ENCODE data around the gene ARRDC2. TPM values are rescaled to one million over a fixed set of nuclear protein-coding genes. Genes with fewer than 3 reads are reported as not detected.
"Not testable (repeated sequence)": the region's sequence is repeated elsewhere in the genome, so short reads cannot be mapped to it uniquely, and the experiment has no call there.

ARRDC2 gene
- 43.1 and 46.7 TPM in 2 replicates for total RNA-seq

GRCh38 chr19:18007917-18008673, at the start of gene ARRDC2:
Gene ARRDC2, plus strand, starts transcription at chr19:18008170. Its CDS starts 141 bp downstream, at chr19:18008311.
- intact Hi-C loops (cut with micrococcal nuclease) = loop anchor here (1.0 to 10.0 kb wide), 6 partner anchors 37 to 247 kb away; partner anchors contain the start of genes MPV17L2 and PIK3R2

DNA sequence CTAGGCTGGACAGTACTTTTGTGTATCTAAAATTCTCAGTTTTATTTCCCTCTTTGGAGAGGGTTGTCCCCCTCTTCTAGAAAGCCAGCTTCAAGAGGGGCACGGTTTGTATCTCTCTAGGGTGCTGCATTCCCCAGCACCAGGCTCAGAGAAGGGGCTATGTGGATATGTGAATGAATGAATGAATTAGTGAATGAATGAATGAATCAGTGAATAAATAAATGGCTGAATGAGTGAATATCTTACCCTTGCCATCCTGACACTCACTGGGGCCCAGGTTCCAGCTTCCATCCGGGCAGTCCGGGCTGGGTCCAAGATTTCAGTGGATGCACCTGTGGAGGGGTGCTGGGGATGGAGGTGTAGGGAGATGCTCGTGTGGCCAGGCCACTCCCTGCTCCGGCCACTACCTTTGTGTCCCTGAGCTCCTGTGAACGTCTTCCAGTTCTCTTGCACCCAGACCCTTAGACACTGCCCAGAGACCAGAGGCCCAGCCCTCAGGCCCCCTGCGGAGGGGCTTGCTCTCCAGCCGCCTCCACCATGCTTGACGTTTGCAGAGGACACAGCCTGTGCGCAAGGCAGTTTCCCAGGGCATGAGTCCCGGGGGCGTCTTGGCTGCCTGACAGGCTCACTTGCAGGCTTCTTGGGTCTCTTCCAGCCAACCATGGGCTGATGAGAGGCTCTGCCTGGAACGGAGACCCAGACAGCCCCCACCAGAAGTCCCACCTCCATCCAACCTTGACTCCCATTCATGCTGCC, 43.9 kb upstream of the ARRDC2 start:
- intact Hi-C loops (cut with micrococcal nuclease) = no loop called here

GRCh38 chr19:17965370-17966128, 42.4 kb upstream of the ARRDC2 start:
- intact Hi-C loops (cut with micrococcal nuclease) = no loop called here

DNA sequence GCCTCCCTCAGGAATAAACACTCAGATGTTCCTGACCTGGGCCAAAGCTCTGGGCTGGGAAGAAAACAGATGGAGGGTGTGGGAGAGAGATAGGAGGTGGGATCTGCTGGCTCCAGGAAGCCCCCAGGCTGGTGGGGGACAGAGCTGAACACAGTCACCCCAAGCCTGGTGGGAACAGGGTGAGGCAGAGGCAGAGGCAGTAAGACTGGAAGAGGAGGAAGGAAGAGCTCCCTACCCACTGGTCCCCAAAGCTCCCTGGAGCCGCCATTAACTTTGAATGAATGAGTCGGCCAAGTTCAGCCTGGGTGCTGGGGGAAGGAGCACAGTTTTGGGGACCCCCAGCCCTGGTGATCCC, 41.9 kb upstream of the ARRDC2 start:
- intact Hi-C loops (cut with micrococcal nuclease) = no loop called here

DNA sequence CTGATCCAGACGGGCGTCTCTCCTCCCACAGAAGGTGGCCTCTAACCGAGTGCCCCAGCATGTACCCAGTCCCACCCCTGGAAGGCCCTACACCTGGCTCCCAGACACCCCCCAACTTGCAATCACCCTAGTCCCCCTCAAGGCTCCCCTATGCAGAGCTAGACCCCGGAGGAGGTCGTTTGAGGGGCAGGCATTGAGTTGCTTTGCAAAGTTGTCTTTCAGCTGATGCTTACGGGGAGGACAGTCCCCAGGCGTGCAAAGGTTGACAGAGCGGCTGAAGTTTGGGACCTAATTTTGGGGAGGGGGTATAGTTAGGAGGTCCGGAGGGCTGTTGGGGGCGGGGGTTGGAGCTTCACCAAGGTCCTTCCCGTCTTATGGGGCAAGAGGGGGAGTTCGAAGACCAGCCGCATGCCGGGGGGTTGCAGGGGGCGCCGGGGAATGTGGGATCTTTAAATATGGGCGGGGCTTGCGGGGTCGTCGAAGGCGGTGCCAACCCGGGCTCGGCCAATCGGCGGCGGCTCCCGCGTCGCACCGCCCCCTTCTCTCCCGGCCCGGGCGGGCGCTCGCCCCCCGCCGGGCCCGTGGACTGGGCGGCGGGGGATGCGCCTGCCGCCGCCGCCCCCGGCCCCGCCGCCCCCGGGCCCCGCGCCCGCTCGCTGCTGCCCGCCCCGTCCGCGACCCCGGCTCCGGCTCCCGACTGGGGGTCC, 41.3 kb upstream of the ARRDC2 start, which contains the start of gene KCNN1:
Gene KCNN1, plus strand, starts transcription at position 558 of the 707 bp plus-strand sequence. CDS start 6,782 bp downstream, outside the sequence.
- intact Hi-C loops (cut with micrococcal nuclease) = no loop called here

DNA sequence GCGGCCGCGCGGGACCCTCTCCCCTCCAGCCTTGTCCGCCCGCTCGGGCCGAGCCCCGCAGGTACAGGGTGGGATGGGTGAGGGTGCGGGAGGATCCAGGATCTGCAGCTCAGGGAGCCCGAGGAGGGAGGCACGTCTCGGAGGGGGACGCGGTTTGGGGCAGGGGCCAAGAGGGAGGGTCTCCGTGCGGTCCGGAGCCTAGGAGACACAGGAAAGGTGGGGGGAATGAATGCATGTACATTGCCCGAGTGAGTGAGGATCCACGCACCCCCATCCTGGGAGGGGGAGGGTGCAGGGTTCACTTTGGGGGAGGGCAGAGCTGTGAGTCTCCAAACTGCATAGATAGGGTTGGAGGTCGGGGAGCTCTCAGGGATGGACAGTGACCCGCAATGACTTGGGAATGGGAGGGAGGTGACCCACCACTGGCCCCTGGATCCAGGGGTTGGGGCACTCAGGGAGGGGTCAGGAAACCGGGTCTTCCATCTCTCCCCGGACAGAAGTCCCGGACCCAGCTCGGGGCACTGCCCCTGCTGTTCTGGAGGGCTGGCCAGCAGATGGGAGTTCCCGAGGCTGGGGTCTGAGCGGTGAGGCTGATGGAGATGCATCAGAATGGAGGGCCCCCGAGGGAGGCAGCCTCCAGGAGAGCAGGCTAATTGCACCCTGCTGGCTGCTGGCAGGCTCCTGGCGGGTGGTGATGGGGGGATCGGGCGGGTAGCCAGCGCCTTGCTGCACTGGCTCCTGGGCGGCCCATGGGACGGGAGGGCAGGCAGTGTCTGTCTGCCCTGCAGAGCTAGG, 40.5 kb upstream of the ARRDC2 start:
- intact Hi-C loops (cut with micrococcal nuclease) = no loop called here

DNA sequence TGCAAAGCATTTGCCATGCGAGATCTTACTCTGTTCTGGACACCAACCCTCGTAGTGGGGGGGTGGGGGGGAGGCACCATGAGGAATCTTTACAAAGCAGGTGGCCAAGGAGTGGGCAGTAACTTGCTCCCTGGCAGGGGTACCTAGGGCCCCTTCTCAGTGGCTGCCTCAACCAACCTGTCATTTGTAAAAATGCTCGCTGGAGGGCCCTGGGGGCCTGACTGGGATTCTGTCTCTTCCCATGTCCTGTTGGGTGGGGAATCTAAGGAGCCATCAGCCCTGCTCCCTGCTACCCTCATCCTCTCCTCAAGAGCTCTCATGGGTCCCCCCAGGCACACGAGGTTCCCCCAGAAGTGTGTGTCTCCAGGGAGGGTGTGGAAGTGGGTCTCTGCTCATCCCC, 39.6 kb upstream of the ARRDC2 start:
- intact Hi-C loops (cut with micrococcal nuclease) = no loop called here

- intact Hi-C loops (cut with micrococcal nuclease) = no loop called here
Observed at GRCh38 chr19:17969096-17969792, 38.7 kb upstream of the ARRDC2 start.

GRCh38 chr19:17972230-17972629, 35.7 kb upstream of the ARRDC2 start:
- intact Hi-C loops (cut with micrococcal nuclease) = no loop called here

GRCh38 chr19:17973759-17974158, 34.2 kb upstream of the ARRDC2 start:
- intact Hi-C loops (cut with micrococcal nuclease) = no loop called here

DNA sequence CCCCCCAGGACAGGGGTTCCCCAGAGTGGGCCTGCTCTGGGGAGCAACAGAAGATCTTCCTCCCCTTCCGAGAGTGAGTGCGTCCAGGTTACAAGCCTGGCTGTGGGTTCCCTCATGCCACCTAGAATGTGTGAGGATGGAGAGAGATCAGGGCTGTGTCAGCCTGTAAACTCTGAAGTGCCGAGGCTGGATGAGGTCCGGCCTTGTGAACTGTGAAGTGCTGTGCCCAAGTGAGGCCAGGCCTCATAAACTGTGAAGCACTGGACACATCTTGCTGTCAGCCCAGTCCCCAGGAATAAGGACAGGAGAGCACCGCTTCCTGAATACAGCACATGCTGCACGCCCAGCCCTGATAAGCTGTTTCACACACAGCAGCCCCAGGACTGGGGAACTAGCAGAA, 33.4 kb upstream of the ARRDC2 start:
- intact Hi-C loops (cut with micrococcal nuclease) = no loop called here

- intact Hi-C loops (cut with micrococcal nuclease) = no loop called here
Observed at GRCh38 chr19:17975032-17975431, 32.9 kb upstream of the ARRDC2 start.

DNA sequence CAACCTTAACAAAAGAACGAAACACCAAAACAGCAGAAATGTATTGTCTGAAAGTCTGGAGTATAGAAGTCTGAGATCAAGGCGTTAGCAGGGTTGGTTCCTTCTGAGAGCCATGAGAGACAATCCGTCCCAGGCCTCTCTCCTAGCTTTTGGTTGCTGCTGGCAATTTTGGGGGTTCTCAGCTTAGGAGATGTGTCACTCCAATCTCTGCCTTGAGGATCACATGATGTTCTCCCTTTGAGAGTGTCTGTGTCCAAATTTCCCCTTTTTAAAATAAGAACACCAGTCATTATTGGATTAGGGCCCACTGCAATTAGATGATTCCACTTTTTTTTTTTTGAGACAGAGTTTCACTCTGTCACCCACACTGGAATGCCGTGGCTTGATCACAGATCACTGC, 30.9 kb upstream of the ARRDC2 start:
- intact Hi-C loops (cut with micrococcal nuclease) = no loop called here

DNA sequence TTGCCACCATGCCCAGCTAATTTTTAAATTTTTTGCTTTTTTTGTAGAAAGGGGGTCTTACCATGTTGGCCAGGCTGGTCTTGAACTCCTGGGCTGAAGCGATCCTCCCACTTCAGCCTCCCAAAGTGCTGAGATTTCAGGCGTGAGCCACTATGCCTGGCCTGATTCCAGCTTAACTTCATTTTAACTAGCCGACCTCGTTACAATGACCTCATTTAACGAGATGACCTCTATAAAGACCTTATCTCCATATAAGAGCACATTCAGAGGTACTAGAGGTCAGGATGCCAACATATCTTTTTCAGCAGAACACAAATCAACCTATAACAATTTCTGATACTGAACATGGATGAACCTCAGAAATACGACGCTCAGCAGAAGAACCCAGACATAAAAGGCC, 30.5 kb upstream of the ARRDC2 start:
- intact Hi-C loops (cut with micrococcal nuclease) = no loop called here

- intact Hi-C loops (cut with micrococcal nuclease) = no loop called here
Observed at GRCh38 chr19:17981611-17982010, 26.4 kb upstream of the ARRDC2 start.

GRCh38 chr19:17982430-17982829, 25.5 kb upstream of the ARRDC2 start:
- intact Hi-C loops (cut with micrococcal nuclease) = no loop called here

GRCh38 chr19:17985037-17985818, 22.7 kb upstream of the ARRDC2 start:
- intact Hi-C loops (cut with micrococcal nuclease) = no loop called here

GRCh38 chr19:17986569-17986968, 21.4 kb upstream of the ARRDC2 start:
- intact Hi-C loops (cut with micrococcal nuclease) = not testable (repeated sequence)

DNA sequence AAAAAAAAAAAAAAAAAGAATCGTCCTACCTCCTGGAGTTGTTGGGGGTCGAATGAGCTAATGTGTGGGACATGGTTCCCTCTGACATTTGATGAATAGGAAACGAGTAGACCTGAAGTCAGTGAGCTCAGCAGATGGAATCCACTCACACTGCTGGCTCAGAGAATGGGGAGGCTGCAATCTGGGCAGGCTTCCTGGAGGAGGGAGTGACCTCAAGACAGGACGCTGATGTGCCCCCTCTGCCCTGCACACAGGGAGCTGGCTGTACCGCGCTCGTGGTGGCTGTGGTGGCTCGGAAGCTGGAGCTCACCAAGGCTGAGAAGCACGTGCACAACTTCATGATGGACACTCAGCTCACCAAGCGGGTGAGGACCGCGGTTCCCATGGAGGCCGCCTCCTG, 19.8 kb upstream of the ARRDC2 start:
- intact Hi-C loops (cut with micrococcal nuclease) = no loop called here
